GM12801 (cell line): Measurements from ENCODE around the gene HYCC2.

Source experiments
- TF ChIP-seq, protein P1 (sequence below): IDR thresholded peaks from one replicate; pipeline ENCODE4 v1.5.1; 2011; ENCODE audit warnings: control low read depth; ENCODE audit not compliant: insufficient read length; ENCODE audit errors: extremely low read depth

Gene HYCC2

DNA sequence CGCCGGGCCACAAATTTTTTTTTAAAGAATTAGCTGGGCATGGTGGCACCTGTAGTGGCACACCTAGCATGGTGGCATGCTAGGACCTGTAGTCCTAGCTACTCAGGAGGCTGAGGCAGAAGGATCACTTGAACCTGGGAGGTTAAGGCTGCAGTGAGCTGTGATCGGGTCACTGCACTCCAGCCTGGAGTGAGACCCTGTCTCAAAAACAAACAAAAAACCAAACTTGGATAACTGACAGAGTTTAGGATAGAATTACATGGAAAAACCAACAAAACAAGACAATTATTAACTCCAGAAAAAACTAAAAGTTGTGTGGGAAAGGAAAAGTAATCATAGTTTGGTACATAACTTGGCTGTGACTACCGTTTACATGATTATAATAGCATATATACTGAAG, 42.9 kb upstream of the HYCC2 start:
- TF ChIP-seq, protein P1, sequence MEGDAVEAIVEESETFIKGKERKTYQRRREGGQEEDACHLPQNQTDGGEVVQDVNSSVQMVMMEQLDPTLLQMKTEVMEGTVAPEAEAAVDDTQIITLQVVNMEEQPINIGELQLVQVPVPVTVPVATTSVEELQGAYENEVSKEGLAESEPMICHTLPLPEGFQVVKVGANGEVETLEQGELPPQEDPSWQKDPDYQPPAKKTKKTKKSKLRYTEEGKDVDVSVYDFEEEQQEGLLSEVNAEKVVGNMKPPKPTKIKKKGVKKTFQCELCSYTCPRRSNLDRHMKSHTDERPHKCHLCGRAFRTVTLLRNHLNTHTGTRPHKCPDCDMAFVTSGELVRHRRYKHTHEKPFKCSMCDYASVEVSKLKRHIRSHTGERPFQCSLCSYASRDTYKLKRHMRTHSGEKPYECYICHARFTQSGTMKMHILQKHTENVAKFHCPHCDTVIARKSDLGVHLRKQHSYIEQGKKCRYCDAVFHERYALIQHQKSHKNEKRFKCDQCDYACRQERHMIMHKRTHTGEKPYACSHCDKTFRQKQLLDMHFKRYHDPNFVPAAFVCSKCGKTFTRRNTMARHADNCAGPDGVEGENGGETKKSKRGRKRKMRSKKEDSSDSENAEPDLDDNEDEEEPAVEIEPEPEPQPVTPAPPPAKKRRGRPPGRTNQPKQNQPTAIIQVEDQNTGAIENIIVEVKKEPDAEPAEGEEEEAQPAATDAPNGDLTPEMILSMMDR, result no peak

DNA sequence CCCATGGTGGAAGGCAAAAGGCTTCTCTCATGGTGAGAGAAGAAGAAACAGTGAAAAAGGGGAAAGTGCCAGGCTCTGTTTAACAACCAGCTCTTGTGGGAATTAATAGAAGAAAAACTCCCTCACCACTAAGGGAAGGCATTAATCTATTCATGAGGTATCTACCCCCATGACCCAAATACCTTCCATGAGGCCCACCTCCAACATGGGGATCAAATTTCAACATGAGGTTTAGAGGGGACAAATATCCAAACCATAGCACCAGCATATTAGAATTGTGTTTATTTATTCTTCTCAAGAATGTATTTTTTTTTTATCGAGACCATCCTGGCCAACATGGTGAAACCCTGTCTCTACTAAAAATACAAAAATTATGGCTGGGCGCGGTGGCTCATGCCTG, 39.6 kb upstream of the HYCC2 start:
- TF ChIP-seq, protein P1, result no peak

DNA sequence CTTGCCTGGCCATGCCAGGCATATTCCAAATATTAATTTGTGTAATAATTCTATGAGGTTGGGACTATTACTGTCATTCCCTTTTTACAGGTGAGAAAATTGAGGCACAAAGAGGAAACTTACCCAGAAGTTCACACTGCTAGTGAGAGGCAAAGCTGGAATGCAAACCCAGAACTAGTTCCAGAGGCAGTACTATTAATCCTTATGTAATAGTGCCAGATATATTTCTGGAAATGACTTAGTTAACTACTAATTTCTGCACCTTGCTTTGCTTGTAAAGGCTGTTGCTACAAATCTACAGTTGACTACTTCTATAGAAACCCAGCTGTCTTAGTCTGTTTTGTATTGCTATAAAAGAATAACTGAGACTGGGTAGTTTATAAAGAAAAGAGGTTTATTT, 39.1 kb upstream of the HYCC2 start:
- TF ChIP-seq, protein P1, result no peak

DNA sequence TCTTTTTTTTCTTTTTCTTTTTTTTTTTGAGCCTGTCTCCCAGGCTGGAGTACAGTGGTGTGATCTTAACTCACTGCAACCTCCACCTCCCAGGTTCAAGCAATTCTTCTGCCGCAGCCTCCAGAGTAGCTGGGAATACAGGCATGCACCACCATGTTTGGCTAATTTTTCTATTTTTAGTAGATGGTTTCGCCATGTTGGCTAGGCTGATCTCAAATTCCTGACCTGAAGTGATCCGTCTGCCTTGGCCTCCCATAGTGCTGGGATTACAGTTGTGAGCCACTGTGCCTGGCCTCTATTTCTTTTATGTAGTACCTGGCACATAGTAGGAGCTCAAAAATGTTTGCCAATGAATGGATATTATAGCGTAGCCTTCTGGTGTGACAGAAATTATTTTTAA, 37.7 kb upstream of the HYCC2 start:
- TF ChIP-seq, protein P1, result no peak

DNA sequence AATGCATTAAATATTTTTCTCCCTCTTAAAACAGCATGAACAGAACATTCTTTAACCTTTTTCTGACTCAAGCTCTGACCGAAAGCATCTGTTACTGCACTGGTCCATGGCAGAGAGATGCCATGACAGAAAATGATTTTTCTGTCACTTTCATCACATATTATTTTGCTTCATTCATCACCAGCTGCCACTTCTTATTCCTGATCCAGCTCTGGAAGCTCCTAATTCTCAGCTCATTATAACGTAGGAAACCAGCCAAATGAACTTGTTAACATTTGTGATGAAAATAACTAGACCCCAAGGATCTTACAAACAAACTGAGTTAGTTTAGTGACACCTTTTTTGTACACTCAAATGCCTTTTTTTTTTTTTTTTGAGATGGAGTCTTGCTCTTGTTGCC, 36.9 kb upstream of the HYCC2 start:
- TF ChIP-seq, protein P1, result no peak

DNA sequence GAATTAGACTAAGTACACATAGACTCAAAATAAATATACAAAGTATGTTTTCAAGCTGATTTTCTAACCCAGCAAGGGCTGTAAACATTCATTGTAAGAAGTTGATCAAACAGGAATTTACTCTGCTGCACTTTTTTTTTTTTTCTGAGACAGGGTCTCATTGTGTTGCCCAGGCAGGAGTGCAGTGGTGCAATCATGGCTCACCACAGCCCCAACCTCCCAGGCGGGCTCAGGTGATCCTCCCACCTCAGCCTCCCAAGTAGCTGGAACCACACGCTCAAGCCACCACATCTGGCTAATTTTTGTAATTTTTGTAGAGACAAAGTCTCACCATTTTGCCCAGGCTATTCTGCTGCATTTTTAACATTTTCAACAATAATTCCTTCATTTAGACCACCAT, 36.2 kb upstream of the HYCC2 start:
- TF ChIP-seq, protein P1, result no peak

DNA sequence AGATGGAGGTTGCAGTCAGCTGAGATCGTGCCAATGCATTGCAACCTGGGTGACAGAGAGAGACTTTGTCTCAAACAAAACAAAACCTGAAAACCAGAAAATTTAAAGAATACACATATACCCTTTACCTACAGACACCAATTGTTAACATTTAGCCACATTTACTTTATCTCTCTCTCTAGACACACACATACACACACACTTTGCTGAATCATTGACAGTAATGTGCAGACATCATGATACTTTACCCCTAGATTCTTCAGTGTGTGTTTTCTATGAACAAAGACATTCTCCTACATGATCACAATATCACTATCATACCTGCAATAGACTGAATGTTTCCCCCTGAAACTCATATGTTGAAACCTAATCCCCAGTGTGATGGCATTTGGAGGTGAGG, 34.3 kb upstream of the HYCC2 start:
- TF ChIP-seq, protein P1, result no peak

DNA sequence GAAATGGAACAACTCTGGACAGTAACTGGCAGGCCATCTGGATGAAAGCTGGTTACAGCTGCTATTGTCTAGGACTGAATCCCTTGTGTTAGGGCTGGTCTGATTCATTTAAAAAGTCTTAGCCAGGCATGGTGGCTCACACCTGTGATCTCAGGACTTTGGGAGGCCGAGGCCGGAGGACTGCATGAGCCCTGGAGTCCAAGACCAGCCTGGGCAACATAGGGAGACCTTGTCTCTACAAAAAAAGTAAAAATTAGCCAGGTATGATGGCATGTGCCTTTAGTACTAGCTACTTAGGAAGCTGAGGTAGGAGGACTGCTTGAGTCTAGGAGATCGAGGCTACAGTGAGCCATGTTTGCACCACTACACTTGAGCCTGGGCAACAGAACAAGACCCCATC, 29.0 kb upstream of the HYCC2 start:
- TF ChIP-seq, protein P1, result no peak
